Measurements from ENCODE around the gene POLN.

Gene POLN

DNA sequence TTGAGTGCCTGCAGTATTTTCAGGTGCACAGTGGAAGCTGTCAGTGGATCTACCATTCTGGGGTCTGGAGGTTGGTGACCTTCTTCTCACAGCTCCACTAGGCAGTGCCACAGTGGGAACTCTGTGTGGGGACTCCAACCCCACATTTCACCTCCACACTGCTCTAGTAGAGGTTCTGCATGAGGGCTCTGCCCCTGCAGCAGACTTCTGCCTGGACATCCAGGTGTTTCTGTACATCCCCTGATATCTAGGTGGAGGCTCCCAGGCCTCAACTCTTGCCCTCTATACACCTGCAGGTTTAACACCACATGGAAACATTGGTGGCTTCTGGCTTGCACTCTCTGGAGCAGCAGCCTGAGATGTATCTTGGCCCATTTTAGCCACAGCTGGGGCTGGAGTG, 216.1 kb downstream of the POLN start:
- TF ChIP-seq ZNF274 (IDR thresholded peaks at IDR 0.05; ENCODE audit: low read depth, low read length) = no peak
- H3K4me3 ChIP-seq (ENCODE audit: low read length) = no peak overlapping the region

DNA sequence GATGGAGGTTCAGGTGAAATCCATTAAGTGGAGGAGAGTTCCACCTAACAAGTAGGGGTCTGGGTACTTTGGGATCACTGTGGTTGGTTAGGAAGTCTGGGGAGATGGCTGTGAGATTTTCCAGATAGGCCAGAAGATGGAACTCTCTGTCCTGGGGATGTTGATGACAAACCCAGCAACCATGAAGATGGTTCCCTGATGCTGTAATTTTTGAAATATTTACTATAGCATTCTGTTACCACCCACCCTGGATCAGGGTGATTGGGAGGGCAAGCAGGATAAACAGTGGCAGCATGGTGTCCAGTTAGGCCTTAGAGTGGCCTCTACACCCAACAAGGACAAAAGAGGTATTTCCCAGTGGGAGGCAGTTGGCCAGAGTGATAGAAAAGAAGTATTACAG, 217.2 kb downstream of the POLN start:
- no peak overlapping the region for H3K4me3 ChIP-seq (ENCODE audit: low read length)
- no peak for TF ChIP-seq ZNF274 (IDR thresholded peaks at IDR 0.05; ENCODE audit: low read depth, low read length)
